HEK293 (cell line): ENCODE data around the gene HEATR3.

Experiments
- CTCF ChIA-PET: fragments of 350-600 bp; formaldehyde crosslinking; extraction: SDS; loops from one replicate; lab custom pipeline; 2021; ENCODE audit warnings: antibody characterized with exemption; lab: Yijun Ruan, JAX
- POLR2A ChIA-PET: fragments of 300-600 bp; formaldehyde crosslinking; extraction: SDS; loops from one replicate; lab custom pipeline; 2020; ENCODE audit warnings: antibody characterized with exemption, inconsistent platforms; lab: Yijun Ruan, JAX
- H3K27ac ChIP-seq: fragments of 200-500 bp; sonication (Bioruptor generic); 2 replicates; pipeline ENCODE4 v1.5.1; 2014; ENCODE audit warnings: low read depth, low read length, control low read depth, inconsistent platforms; ENCODE audit errors: extremely low read depth
- H3K36me3 ChIP-seq, 2 experiments: fragments of 200-500 bp in 1 of 2; sonication (Bioruptor generic) in 1 of 2; 1 replicate in 1 of 2; 2 replicates in 1 of 2; pipeline ENCODE4 v1.5.1; 2014 to 2017; ENCODE audit warnings: inconsistent platforms in 2 of 2, low read length in 2 of 2; ENCODE audit not compliant: control insufficient read depth in 2 of 2, insufficient read depth in 1 of 2
- H3K4me1 ChIP-seq: fragments of 200-500 bp; sonication (Bioruptor generic); 2 replicates; pipeline ENCODE4 v1.5.1; 2014; ENCODE audit warnings: mild to moderate bottlenecking, low read length, inconsistent platforms; ENCODE audit not compliant: control insufficient read depth, insufficient read depth
- H3K4me3 ChIP-seq: 2 replicates; pipeline ENCODE4 v1.5.1; 2011; ENCODE audit warnings: low read depth, mild to moderate bottlenecking, control low read depth, low read length, moderate library complexity
- H3K9me3 ChIP-seq: fragments of 200-500 bp; sonication (Bioruptor generic); 2 replicates; pipeline ENCODE4 v1.5.1; 2014; ENCODE audit warnings: low read depth, low read length, inconsistent platforms; ENCODE audit not compliant: control insufficient read depth, insufficient read depth
- AEBP2 ChIP-seq: fragments of 450-650 bp; formaldehyde crosslinking; IDR thresholded peaks from 2 replicates; pipeline ENCODE4 v1.5.1; 2016; ENCODE audit warnings: missing biosample characterization, missing genetic modification characterization, borderline replicate concordance
- GFI1B ChIP-seq: fragments of 450-650 bp; formaldehyde crosslinking; IDR thresholded peaks from 2 replicates; pipeline ENCODE4 v1.5.1; 2016; ENCODE audit warnings: missing biosample characterization, missing genetic modification characterization
- GLIS1 ChIP-seq: fragments of 450-650 bp; formaldehyde crosslinking; IDR thresholded peaks from 2 replicates; pipeline ENCODE4 v1.5.1; 2016; ENCODE audit warnings: missing biosample characterization, missing genetic modification characterization
- KLF9 ChIP-seq: fragments of 450-650 bp; formaldehyde crosslinking; IDR thresholded peaks from 2 replicates; pipeline ENCODE4 v1.5.1; 2016; ENCODE audit warnings: missing biosample characterization, missing genetic modification characterization, low read depth
- TSHZ1 ChIP-seq: fragments of 450-650 bp; formaldehyde crosslinking; IDR thresholded peaks from 2 replicates; pipeline ENCODE4 v1.5.1; 2016; ENCODE audit warnings: missing biosample characterization, missing genetic modification characterization, borderline replicate concordance
- WT1 ChIP-seq: fragments of 450-650 bp; formaldehyde crosslinking; IDR thresholded peaks from 2 replicates; pipeline ENCODE4 v1.5.1; 2016; ENCODE audit warnings: missing biosample characterization, missing genetic modification characterization
- ZBTB17 ChIP-seq: fragments of 450-650 bp; formaldehyde crosslinking; IDR thresholded peaks from 2 replicates; pipeline ENCODE4 v1.5.1; 2016; ENCODE audit warnings: missing biosample characterization, missing genetic modification characterization
- ZBTB6 ChIP-seq: fragments of 450-650 bp; formaldehyde crosslinking; IDR thresholded peaks from 2 replicates; pipeline ENCODE4 v1.5.1; 2017; ENCODE audit warnings: missing biosample characterization, missing genetic modification characterization
- ZEB2 ChIP-seq: fragments of 450-650 bp; formaldehyde crosslinking; IDR thresholded peaks from 2 replicates; pipeline ENCODE4 v1.5.1; 2016; ENCODE audit warnings: missing biosample characterization, missing genetic modification characterization
- ZFHX2 ChIP-seq: fragments of 450-650 bp; formaldehyde crosslinking; conservative IDR thresholded peaks from 2 replicates; pipeline ENCODE4 v1.5.1; 2016; ENCODE audit warnings: missing biosample characterization, missing genetic modification characterization
- ZNF121 ChIP-seq: fragments of 450-650 bp; formaldehyde crosslinking; IDR thresholded peaks from 2 replicates; pipeline ENCODE4 v1.5.1; 2016; ENCODE audit warnings: missing biosample characterization, missing genetic modification characterization
- ZNF174 ChIP-seq: fragments of 450-650 bp; formaldehyde crosslinking; IDR thresholded peaks from 2 replicates; pipeline ENCODE4 v1.5.0; 2017; ENCODE audit warnings: missing biosample characterization, mild to moderate bottlenecking, missing genetic modification characterization
- ZNF214 ChIP-seq: fragments of 450-650 bp; formaldehyde crosslinking; IDR thresholded peaks from 2 replicates; pipeline ENCODE4 v1.5.1; 2017; ENCODE audit warnings: missing biosample characterization, mild to moderate bottlenecking, missing genetic modification characterization, borderline replicate concordance
- ZNF335 ChIP-seq: fragments of 450-650 bp; formaldehyde crosslinking; conservative IDR thresholded peaks from 2 replicates; pipeline ENCODE4 v1.5.1; 2016; ENCODE audit warnings: missing biosample characterization, missing genetic modification characterization
- ZNF362 ChIP-seq: fragments of 450-650 bp; formaldehyde crosslinking; IDR thresholded peaks from 2 replicates; pipeline ENCODE4 v1.5.1; 2016; ENCODE audit warnings: missing biosample characterization, missing genetic modification characterization
- ZNF37A ChIP-seq: fragments of 450-650 bp; IDR thresholded peaks from 2 replicates; pipeline ENCODE4 v1.5.1; 2018; ENCODE audit warnings: missing biosample characterization, missing genetic modification characterization
- ZNF398 ChIP-seq: fragments of 450-650 bp; formaldehyde crosslinking; IDR thresholded peaks from 2 replicates; pipeline ENCODE4 v1.5.1; 2017; ENCODE audit warnings: missing biosample characterization, missing genetic modification characterization
- ZNF473 ChIP-seq: fragments of 450-650 bp; formaldehyde crosslinking; IDR thresholded peaks from 2 replicates; pipeline ENCODE4 v1.5.1; 2017; ENCODE audit warnings: missing biosample characterization, missing genetic modification characterization
- ZNF48 ChIP-seq: fragments of 450-650 bp; formaldehyde crosslinking; IDR thresholded peaks from 2 replicates; pipeline ENCODE4 v1.5.1; 2016; ENCODE audit warnings: missing biosample characterization, missing genetic modification characterization

Gene HEATR3

GRCh38 chr16:50123417-50123816 lies 57.6 kb downstream of the HEATR3 start:
- no peaks in the 10 kb centered on the region for H3K36me3 ChIP-seq
- H3K4me3 ChIP-seq: no peak overlapping the region
- no peak for TF ChIP-seq ZNF37A (tag by site-specific recombination)
- TF ChIP-seq ZFHX2: no peak
- TF ChIP-seq ZNF473: no peak
- no peak for TF ChIP-seq ZNF214 (tag by site-specific recombination)
- no peak for TF ChIP-seq ZBTB17 (tag by site-specific recombination)
- no peak for TF ChIP-seq ZNF398
- TF ChIP-seq WT1 (tag by site-specific recombination): no peak
- no peak for TF ChIP-seq GLIS1
- TF ChIP-seq KLF9: no peak
- TF ChIP-seq AEBP2 (tag by site-specific recombination): no peak
- no peak for TF ChIP-seq ZBTB6
- no peak for TF ChIP-seq ZNF362 (tag by site-specific recombination)
- TF ChIP-seq ZNF121 (tag by site-specific recombination): no peak
- TF ChIP-seq ZNF174 (tag by site-specific recombination): no peak
- no peak for TF ChIP-seq ZEB2
- TF ChIP-seq ZNF48 (tag by site-specific recombination): no peak
- TF ChIP-seq GFI1B (tag by site-specific recombination): no peak
- TF ChIP-seq ZNF335: no peak
- CTCF ChIA-PET: no interaction called here
- no peak overlapping the region for H3K27ac ChIP-seq
- H3K4me1 ChIP-seq: no peaks in the 10 kb centered on the region
- POLR2A ChIA-PET: interaction anchor here (1.0 kb wide), 1 partner anchor 24 kb away, joined by 3 read pairs; no protein-coding TSS in a partner anchor
- H3K9me3 ChIP-seq: no peaks in the 10 kb centered on the region

GRCh38 chr16:50124769-50125168 lies 59.0 kb downstream of the HEATR3 start:
- Histone ChIP-seq H3K4me1 (no peaks in the 10 kb centered on the region), H3K9me3 (no peaks in the 10 kb centered on the region), H3K4me3 (no peak overlapping the region), H3K27ac (no peak overlapping the region), H3K36me3 (no peaks in the 10 kb centered on the region)
- TF ChIP-seq TSHZ1 (tag by site-specific recombination): no peak
- 0 out of 2 replicates have a peak, but pooled peaks have one; percentile 11 for TF ChIP-seq ZNF121 (tag by site-specific recombination)
- ChIA-PET POLR2A (interaction anchor here (1.0 kb wide), 1 partner anchor 22 kb away, joined by 3 read pairs; no protein-coding TSS in a partner anchor), CTCF (no interaction called here)
